GM23338 (cell line): Measurements from ENCODE around the gene MTHFR. TPM values are rescaled to one million over a fixed set of nuclear protein-coding genes. Genes with fewer than 3 reads are reported as not detected.

Experiments used
- ATAC-seq: fragments of 200-7000 bp; cut with Tn5 transposase; 3 replicates; pipeline ENCODE4 v1.9.1; 2020
- DNase-seq: peaks from one replicate; pipeline ENCODE4 v3.0.0-alpha.2; 2015; ENCODE audit warnings: low spot score
- H2AFZ ChIP-seq: fragments of 200-600 bp; sonication (generic); 2 replicates; pipeline ENCODE4 v1.8.0; 2016; ENCODE audit warnings: antibody characterized with exemption, mild to moderate bottlenecking, moderate library complexity
- H3F3A ChIP-seq: fragments of 200-600 bp; sonication (generic); replicated peaks from 2 replicates; pipeline ENCODE4 v1.8.0; 2017; ENCODE audit warnings: antibody characterized with exemption, mixed run types, low read depth
- H3K27ac ChIP-seq: fragments of 200-600 bp; sonication (generic); 2 replicates; pipeline ENCODE4 v1.6.1; 2016; ENCODE audit warnings: low read depth
- H3K27me3 ChIP-seq: fragments of 200-600 bp; sonication (generic); 2 replicates; pipeline ENCODE4 v1.8.0; 2016; ENCODE audit warnings: mild to moderate bottlenecking, mixed run types, moderate library complexity; ENCODE audit not compliant: insufficient read depth
- H3K36me3 ChIP-seq: fragments of 200-600 bp; sonication (generic); 2 replicates; pipeline ENCODE4 v1.8.0; 2016; ENCODE audit warnings: mild to moderate bottlenecking; ENCODE audit not compliant: insufficient read depth
- H3K4me1 ChIP-seq: fragments of 200-600 bp; sonication (generic); 2 replicates; pipeline ENCODE4 v1.8.0; 2016; ENCODE audit warnings: mild to moderate bottlenecking, moderate library complexity; ENCODE audit not compliant: insufficient read depth
- H3K4me2 ChIP-seq: fragments of 200-600 bp; sonication (generic); 2 replicates; pipeline ENCODE4 v1.7.1; 2017; ENCODE audit warnings: mixed run types
- H3K4me3 ChIP-seq: fragments of 200-600 bp; sonication (generic); 2 replicates; pipeline ENCODE4 v1.6.1; 2016; ENCODE audit warnings: mixed run types
- H3K79me2 ChIP-seq: fragments of 200-600 bp; sonication (generic); replicated peaks from 2 replicates; pipeline ENCODE4 v1.8.0; 2017; ENCODE audit warnings: mild to moderate bottlenecking; ENCODE audit not compliant: insufficient read depth
- H3K9me2 ChIP-seq: fragments of 200-600 bp; sonication (generic); 2 replicates; pipeline ENCODE4 v1.8.0; 2017; ENCODE audit not compliant: insufficient read depth
- H4K20me1 ChIP-seq: fragments of 200-600 bp; sonication (generic); replicated peaks from 2 replicates; pipeline ENCODE4 v1.8.0; 2017; ENCODE audit warnings: mild to moderate bottlenecking; ENCODE audit not compliant: insufficient read depth
- H3K27ac Mint-ChIP-seq: 2 replicates; pipeline ENCODE4 v1.8.0; 2020; ENCODE audit warnings: inconsistent platforms, mild to moderate bottlenecking, moderate library complexity, mixed read lengths
- H3K27me3 Mint-ChIP-seq: 3 replicates; pipeline ENCODE4 v1.8.0; 2022; ENCODE audit warnings: low read depth, mild to moderate bottlenecking, moderate library complexity, mixed read lengths, inconsistent platforms; ENCODE audit not compliant: insufficient read depth, poor library complexity
- H3K36me3 Mint-ChIP-seq: 3 replicates; pipeline ENCODE4 v1.8.0; 2021; ENCODE audit warnings: low read depth, mild to moderate bottlenecking, inconsistent platforms, moderate library complexity, mixed read lengths
- H3K4me1 Mint-ChIP-seq: 3 replicates; pipeline ENCODE4 v1.8.0; 2020; ENCODE audit warnings: mild to moderate bottlenecking, inconsistent platforms, mixed read lengths
- H3K4me3 Mint-ChIP-seq: 3 replicates; pipeline ENCODE4 v1.8.0; 2021; ENCODE audit warnings: moderate library complexity, mild to moderate bottlenecking, inconsistent platforms, mixed read lengths
- H3K9me3 Mint-ChIP-seq: 3 replicates; pipeline ENCODE4 v1.8.0; 2020; ENCODE audit warnings: moderate library complexity, mild to moderate bottlenecking, inconsistent platforms, mixed read lengths
- CREB1 ChIP-seq: fragments of 250-450 bp; sonication (Bioruptor Pico); IDR thresholded peaks from 2 replicates; pipeline ENCODE4 v1.5.0; 2020; ENCODE audit warnings: low read depth, mild to moderate bottlenecking, moderate library complexity
- EZH2 ChIP-seq: fragments of 200-600 bp; sonication (generic); IDR thresholded peaks from one replicate; pipeline ENCODE4 v1.8.0; 2017; ENCODE audit warnings: antibody characterized with exemption, mild to moderate bottlenecking, low read depth; ENCODE audit not compliant: unreplicated experiment
- EZH2phosphoT487 ChIP-seq: fragments of 200-600 bp; sonication (generic); IDR thresholded peaks from one replicate; pipeline ENCODE4 v1.8.1; 2018; ENCODE audit warnings: antibody characterized with exemption; ENCODE audit not compliant: unreplicated experiment
- NANOG ChIP-seq: IDR thresholded peaks from 2 replicates; pipeline ENCODE4 v1.6.1; 2016; ENCODE audit warnings: antibody characterized with exemption, borderline replicate concordance
- POLR2AphosphoS5 ChIP-seq: IDR thresholded peaks from 2 replicates; pipeline ENCODE4 v1.6.1; 2016; ENCODE audit warnings: antibody characterized with exemption, low read depth
- ZNF114 ChIP-seq: fragments of 250-450 bp; sonication (Bioruptor Pico); IDR thresholded peaks from 2 replicates; pipeline ENCODE4 v1.5.0; 2020; ENCODE audit warnings: mild to moderate bottlenecking, moderate library complexity
- ZNF331 ChIP-seq: fragments of 250-450 bp; sonication (Bioruptor Pico); IDR thresholded peaks from 2 replicates; pipeline ENCODE4 v1.5.0; 2020; ENCODE audit warnings: low read depth, mild to moderate bottlenecking, moderate library complexity
- ZNF462 ChIP-seq: fragments of 250-450 bp; sonication (Bioruptor Pico); IDR thresholded peaks from 2 replicates; pipeline ENCODE4 v1.5.0; 2020; ENCODE audit warnings: mild to moderate bottlenecking, moderate library complexity
- polyA plus RNA-seq: library from polyadenylated mRNA; unstranded; fragments of >200 nt; fragmentation: Nextera tagmentation; extraction: Ambion mirVana; gene quantifications from 2 replicates; pipeline ENCODE4 v1.2.1, GENCODE V29; 2016
- total RNA-seq: library from RNA; depleted of rRNA; stranded (reverse); fragments of >200 nt; shearing (Covaris generic); gene quantifications from 2 replicates; pipeline ENCODE4 v1.2.3, GENCODE V29; 2014
- TF ChIP-seq, protein P1 (sequence below): IDR thresholded peaks from 2 replicates; pipeline ENCODE4 v1.6.1; 2016; ENCODE audit warnings: antibody characterized with exemption
- TF ChIP-seq, protein P2 (sequence below), 2 experiments: fragments of 200-600 bp in 1 of 2; sonication (generic) in 1 of 2; conservative IDR thresholded peaks; 2 replicates each; pipeline versions ENCODE4 v1.5.1 to v1.6.1; 2016 to 2017; ENCODE audit warnings: antibody characterized with exemption in 2 of 2, low read depth in 2 of 2, mild to moderate bottlenecking in 2 of 2, moderate library complexity in 1 of 2

MTHFR gene
- total and polyA plus RNA-seq, 2 experiments from 2014 or later: 6.9 to 21.6 TPM

- no peaks in the 10 kb centered on the region for H3K27me3 ChIP-seq
- peaks cover 10% of the 10 kb centered on the region; the same call in 1 of the 2 replicates for H3K79me2 ChIP-seq
- no peak overlapping the region for H3K4me3 ChIP-seq
- no peaks in the 10 kb centered on the region for H3K36me3 ChIP-seq
- Mint-ChIP-seq H3K9me3 (no peaks in the 10 kb centered on the region; the same call in 2 of the 3 replicates), H3K27me3 (peaks cover 6% of the 10 kb centered on the region), H3K36me3 (peaks cover 36% of the 10 kb centered on the region), H3K27ac (no peak overlapping the region), H3K4me3 (no peak overlapping the region), H3K4me1 (peaks cover 32% of the 10 kb centered on the region)
- H2AFZ ChIP-seq: no peak overlapping the region
- peaks cover 17% of the 10 kb centered on the region; the same call in 1 of the 2 replicates for H3F3A ChIP-seq
- H3K27ac ChIP-seq: no peak overlapping the region
- H3K4me1 ChIP-seq: peaks cover 20% of the 10 kb centered on the region
- TF ChIP-seq EZH2: no peak
- H4K20me1 ChIP-seq: no peaks in the 10 kb centered on the region; the same call in none of the 2 replicates
- no peak for ATAC-seq
- no peak for DNase-seq
- no peaks in the 10 kb centered on the region for H3K9me2 ChIP-seq
- H3K4me2 ChIP-seq: no peak overlapping the region
Observed at GRCh38 chr1:11800391-11800755, 5.4 kb downstream of the MTHFR start.

DNA sequence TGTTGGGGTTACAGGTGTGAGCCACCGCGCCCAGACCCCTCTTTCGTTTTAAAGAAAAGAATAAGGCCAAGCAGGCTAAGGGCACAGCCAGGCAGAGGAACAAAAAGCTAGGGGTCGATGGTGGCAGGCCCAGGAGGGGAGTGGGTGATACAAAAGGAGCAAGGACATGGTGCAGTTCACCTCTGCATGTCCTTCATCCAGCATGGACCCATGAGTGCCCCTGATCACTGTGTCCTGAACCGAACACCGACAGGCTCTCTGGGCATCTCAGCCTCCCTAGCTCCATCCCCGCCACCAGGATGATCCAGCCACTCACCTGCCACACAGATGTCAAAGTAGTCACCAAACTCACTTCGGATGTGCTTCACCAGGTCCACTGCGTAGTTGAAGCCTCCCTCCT lies 5.9 kb downstream of the MTHFR start:
- Histone ChIP-seq H3K4me1 (peaks cover 20% of the 10 kb centered on the region), H3K79me2 (peaks cover 10% of the 10 kb centered on the region; the same call in 1 of the 2 replicates), H3K4me2 (no peak overlapping the region), H3K27me3 (no peaks in the 10 kb centered on the region), H3K27ac (no peak overlapping the region), H2AFZ (no peak overlapping the region), H4K20me1 (no peaks in the 10 kb centered on the region; the same call in none of the 2 replicates), H3K4me3 (no peak overlapping the region), H3F3A (peaks cover 12% of the 10 kb centered on the region; the same call in 1 of the 2 replicates), H3K9me2 (no peaks in the 10 kb centered on the region), H3K36me3 (no peaks in the 10 kb centered on the region)
- TF ChIP-seq NANOG (no peak), CREB1 (no peak), EZH2phosphoT487 (no peak), ZNF462 (CRISPR knock-in tag) (no peak), ZNF331 (CRISPR knock-in tag) (no peak), ZNF114 (no peak), POLR2AphosphoS5 (no peak)
- TF ChIP-seq, protein P1, sequence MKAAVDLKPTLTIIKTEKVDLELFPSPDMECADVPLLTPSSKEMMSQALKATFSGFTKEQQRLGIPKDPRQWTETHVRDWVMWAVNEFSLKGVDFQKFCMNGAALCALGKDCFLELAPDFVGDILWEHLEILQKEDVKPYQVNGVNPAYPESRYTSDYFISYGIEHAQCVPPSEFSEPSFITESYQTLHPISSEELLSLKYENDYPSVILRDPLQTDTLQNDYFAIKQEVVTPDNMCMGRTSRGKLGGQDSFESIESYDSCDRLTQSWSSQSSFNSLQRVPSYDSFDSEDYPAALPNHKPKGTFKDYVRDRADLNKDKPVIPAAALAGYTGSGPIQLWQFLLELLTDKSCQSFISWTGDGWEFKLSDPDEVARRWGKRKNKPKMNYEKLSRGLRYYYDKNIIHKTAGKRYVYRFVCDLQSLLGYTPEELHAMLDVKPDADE: no peak
- TF ChIP-seq, protein P2, sequence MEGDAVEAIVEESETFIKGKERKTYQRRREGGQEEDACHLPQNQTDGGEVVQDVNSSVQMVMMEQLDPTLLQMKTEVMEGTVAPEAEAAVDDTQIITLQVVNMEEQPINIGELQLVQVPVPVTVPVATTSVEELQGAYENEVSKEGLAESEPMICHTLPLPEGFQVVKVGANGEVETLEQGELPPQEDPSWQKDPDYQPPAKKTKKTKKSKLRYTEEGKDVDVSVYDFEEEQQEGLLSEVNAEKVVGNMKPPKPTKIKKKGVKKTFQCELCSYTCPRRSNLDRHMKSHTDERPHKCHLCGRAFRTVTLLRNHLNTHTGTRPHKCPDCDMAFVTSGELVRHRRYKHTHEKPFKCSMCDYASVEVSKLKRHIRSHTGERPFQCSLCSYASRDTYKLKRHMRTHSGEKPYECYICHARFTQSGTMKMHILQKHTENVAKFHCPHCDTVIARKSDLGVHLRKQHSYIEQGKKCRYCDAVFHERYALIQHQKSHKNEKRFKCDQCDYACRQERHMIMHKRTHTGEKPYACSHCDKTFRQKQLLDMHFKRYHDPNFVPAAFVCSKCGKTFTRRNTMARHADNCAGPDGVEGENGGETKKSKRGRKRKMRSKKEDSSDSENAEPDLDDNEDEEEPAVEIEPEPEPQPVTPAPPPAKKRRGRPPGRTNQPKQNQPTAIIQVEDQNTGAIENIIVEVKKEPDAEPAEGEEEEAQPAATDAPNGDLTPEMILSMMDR (conservative IDR thresholded peaks at IDR 0.05; ENCODE audit: low read depth in 2 of 2): no peak
- no peak for DNase-seq
- peaks cover 8% of the 10 kb centered on the region for H3K27me3 Mint-ChIP-seq
- no peaks in the 10 kb centered on the region; the same call in 2 of the 3 replicates for H3K9me3 Mint-ChIP-seq
- peaks cover 30% of the 10 kb centered on the region for H3K4me1 Mint-ChIP-seq
- no peak overlapping the region for H3K27ac Mint-ChIP-seq
- peaks cover 39% of the 10 kb centered on the region for H3K36me3 Mint-ChIP-seq
- no peak overlapping the region for H3K4me3 Mint-ChIP-seq
- no peak for ATAC-seq
